Urothelium cell line (cell line): ENCODE data around the gene ST8SIA4.

Experiments used
- DNase-seq: peaks from one replicate; pipeline ENCODE4 v3.0.0; 2011; ENCODE audit warnings: low spot score, mixed read lengths
- FAIRE-seq: peaks from 2 replicates; lab custom pipeline; 2011; peaks lifted over from hg19 to GRCh38; lab: Jason Lieb, UNC

Gene ST8SIA4

DNA sequence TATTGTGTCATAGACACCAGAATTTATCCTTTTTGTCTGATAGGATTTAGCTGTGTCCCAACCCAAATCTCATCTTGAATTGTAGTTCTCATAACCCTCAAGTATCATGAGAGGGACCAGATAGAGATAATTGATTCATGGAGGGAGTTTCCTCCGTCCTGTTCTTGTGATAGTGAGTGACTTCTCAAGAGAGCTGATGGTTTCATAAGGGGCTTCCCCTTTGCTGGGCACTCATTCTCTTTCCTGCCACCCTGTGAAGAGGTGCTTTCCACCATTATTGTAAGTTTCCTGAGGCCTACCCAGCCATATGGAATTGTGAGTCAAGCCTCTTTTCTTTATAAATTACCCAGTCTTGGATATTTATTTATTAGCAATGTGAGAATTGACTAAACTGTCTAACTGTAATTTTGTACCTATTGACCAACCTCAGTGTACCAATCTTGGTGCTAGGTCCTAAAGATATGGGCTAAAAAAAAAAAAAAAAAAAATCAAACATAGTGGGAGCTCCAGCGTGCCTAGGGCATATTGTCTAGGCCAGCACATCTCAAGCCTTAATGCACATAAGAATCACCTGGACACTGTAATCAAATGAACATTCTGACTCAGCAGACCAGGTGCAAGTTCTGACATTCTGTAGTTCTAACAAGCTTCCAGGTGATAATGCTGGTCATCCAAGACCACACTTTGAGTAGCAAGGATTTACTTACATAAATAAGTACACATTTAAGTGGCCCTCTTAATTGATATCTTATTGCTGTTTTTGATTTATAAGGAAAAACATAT, 30.5 kb downstream of the ST8SIA4 start:
- DNase-seq (no peak), FAIRE-seq (no peak)

DNA sequence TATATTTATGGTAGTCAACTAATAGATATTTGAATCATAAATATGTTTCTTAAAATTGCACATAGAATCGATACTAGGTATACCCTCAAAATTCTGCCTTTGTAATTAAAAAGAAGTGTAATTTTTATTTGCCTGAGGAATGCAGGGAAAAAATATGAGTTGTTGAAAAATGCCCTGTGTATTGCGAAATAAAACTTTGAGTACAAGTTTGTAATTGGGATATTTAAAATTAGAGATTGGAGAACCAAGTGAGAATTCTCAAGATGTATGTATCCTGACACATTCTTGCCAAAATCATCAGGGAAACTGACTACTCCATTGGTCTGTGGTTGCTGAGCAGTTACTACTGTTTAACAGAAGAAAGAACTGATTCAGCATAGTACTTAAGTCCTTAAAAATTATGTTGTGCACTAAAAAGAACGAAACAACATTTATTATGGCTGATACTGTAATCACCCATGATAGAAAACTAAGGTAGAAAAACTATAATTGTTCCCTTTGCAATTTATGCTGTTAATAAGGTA, 36.0 kb downstream of the ST8SIA4 start:
- DNase-seq (no peak), FAIRE-seq (no peak)

GRCh38 chr5:100864931-100865330, 38.2 kb downstream of the ST8SIA4 start:
- no peak for FAIRE-seq

GRCh38 chr5:100863739-100864138, 39.3 kb downstream of the ST8SIA4 start:
- FAIRE-seq (no peak), DNase-seq (no peak)

More at GRCh38 chr5:100864931-100865330, 38.2 kb downstream of the ST8SIA4 start:
- no peak for DNase-seq

DNA sequence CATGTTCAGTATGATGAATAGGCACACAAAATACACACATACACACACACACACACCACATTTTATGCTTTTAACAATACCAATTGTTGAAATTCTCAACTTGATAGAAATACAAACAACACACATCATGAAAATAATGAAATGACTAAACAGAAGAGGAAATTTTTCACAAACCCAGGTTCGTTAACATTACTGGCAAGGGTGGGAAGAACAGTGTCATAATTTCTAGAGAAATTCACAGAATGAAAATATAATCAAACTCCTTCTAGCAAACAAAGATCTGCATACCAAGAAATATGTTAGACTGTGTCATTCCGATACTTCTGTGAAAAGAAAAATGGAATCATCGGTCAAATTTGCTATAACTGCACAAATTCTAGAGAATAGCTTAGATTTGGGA, 41.9 kb downstream of the ST8SIA4 start:
- FAIRE-seq (no peak), DNase-seq (no peak)

DNA sequence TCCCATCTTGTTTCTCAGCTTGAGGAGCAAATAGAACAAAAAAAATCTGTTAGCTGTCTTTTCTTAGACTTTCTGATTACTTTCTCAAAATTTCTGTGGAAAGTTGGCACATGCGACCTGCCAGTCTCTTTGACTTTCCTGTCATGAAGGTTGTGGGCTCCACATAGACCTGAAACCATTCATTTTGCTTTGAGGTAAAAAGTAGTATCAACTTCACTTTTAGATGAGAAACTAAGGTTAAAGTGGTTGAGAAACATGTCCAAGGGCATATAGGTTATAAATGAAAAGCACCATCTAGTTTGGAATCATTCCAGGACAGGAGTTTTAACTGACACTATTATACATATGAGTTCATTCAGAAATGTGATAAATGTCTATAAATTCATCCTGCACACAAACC, 42.7 kb downstream of the ST8SIA4 start:
- no peak for DNase-seq
- no peak for FAIRE-seq

DNA sequence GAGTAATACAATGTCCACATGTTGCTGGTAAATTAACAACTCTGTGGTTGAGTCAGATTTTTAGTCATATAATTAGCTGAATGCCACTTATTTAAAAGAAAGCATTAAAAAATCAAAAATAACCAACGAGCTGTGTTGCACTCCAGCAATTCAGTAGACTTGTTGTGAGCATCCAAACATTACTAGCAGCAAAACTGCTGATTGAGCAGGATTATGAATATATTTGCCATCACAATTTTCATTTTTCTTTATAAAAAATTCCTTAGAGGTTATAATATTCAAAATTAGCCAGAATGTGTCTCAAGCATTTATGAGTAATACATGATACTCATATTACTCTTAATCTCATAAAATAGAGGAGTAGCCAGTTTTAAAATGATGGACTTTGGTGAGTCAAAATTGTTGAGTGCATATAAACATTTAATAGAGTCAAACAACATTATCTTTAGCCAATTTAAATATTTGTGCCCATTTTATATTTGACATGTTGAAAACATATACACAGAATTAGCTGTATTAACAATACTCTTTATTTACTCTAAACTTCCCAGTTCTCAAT, 44.0 kb downstream of the ST8SIA4 start:
- FAIRE-seq: no peak
- no peak for DNase-seq

DNA sequence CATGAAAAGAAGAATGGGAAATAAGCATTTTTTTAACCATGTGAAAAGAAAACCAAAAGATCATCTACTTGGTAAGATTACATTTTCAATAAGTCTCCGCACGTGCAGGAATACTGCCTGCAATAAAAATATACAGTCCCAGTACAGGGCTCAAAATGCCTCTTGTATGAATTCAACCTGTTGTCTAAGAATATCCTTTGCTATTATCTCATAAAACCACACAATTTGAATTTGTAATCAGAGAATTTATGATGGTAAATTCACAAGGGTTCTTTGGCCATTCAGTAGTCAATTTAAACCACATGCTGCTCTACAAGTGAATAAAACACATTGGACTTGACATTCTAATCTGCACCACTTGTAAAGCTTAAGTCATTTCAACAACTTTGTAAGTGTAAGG, 46.6 kb downstream of the ST8SIA4 start:
- DNase-seq: no peak
- FAIRE-seq: no peak

GRCh38 chr5:100855937-100856430, 47.1 kb downstream of the ST8SIA4 start:
- no peak for DNase-seq
- no peak for FAIRE-seq

- no peak for DNase-seq
- no peak for FAIRE-seq
Measured at GRCh38 chr5:100855295-100855694, 47.8 kb downstream of the ST8SIA4 start.

- FAIRE-seq (no peak), DNase-seq (no peak)
Measured at GRCh38 chr5:100854591-100854990, 48.5 kb downstream of the ST8SIA4 start.

- FAIRE-seq (no peak), DNase-seq (no peak)
Measured at GRCh38 chr5:100853582-100853981, 49.5 kb downstream of the ST8SIA4 start.

DNA sequence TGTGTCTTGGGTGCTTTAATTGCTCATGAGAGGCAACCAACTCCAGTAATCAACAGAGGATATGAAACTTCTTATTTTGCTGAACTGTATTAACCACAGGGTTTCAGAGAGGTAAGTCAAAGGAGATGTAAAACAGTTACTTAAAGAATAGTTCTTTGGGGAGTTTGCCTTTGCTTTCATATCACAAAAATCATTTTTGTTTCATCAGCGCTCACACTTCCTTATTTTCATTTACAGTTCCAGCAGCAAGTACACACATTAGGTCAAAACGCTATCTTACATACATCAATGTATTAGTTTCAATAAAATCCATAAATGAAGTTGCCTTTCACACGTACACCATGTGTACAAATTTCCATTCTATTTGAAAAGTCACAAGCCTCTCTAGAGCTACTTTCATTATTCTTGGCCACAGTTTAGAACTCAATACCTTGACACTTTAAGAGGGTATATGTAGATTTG, 50.1 kb downstream of the ST8SIA4 start:
- DNase-seq: no peak
- no peak for FAIRE-seq

DNA sequence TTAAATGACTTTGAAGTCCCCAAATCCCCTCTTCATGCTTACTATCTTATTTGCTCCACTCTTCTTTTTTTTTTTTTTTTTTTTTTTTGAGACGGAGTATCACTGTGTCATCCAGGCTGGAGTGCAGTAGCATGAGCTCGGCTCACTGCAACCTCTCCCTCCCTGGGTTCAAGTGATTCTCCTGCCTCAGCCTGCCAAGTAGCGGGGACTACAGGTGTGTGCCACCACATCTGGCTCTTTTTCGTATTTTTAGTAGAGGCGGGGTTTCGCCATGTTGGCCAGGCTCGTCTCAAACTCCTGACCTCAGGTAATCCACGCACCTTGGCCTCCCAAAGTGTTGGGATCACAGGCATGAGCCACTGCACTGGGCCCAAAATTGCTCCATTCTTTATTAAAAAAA, 51.0 kb downstream of the ST8SIA4 start:
- DNase-seq (no peak), FAIRE-seq (no peak)

GRCh38 chr5:100846772-100847171, 56.3 kb downstream of the ST8SIA4 start:
- no peak for FAIRE-seq
- no peak for DNase-seq

DNA sequence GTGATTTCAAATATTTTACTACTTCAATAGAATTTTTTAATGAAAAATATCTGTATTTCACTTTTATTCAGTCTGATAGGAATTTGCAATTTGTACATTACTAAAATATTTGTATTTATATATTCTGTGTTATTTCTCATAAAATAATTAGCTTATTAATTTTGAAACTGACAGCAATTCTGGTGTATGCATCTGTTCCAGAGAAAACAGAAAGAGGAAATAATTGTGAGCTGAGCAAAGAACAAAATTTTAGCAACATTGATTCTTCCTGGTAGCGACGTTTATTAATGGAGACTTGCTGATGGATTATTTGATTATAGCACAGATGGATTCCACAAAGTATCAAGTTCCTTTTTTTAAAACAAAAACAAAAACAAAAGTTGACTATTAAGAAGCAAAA, 61.0 kb downstream of the ST8SIA4 start:
- FAIRE-seq: no peak

DNA sequence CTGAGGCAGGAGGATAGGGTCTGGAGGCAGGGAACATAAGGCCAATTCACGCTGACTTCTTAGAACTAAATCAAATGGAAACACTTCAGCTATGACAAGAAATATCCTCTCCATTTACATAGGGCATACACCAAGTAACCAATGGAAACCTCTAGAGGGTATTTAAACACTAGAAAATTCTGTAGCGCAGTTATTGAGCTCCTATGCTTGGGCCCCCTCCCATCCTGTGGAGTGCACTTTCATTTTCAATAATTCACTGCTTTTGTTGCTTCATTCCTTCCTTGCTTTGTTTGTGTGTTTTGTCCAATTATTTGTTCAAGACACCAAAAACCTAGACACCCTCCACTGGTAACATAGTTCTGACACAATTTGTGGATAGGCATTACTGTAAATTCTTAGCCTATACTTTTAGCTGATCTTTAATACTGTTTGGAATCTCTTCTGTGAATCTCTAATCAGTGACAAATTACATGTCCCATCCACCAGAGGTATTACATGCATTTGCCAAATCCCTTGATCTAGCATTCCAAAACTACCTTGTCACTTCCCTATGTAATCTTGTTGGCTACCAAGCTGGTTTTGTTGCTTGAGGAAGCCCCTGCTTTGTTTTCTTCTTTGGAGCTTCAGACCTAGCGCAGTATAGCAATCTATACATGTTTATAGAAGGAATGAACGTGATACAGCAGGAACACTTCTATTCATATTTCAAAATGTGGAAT, 61.6 kb downstream of the ST8SIA4 start:
- FAIRE-seq (no peak), DNase-seq (no peak)

More for the DNA sequence above, 61.0 kb downstream of the ST8SIA4 start:
- no peak for DNase-seq

DNA sequence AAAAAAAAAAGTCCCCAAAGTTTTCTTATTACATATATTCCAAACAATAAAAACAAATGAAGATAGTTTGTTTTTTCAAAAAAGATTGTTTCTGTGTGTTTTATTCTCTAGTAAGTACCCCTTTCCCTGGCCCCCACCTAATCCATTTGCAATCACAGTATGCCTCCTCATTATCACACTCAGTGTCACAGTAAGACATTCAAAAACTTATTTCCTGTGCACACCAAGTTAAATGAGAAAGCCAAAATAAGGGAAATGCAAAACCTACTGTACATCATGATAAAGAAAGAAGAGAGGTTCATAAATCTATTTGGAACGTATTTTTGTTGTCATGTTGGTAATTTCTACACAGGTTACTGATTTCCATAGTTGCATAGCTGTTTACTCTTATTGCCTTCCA, 62.3 kb downstream of the ST8SIA4 start:
- FAIRE-seq: no peak
- DNase-seq: no peak

- DNase-seq (no peak), FAIRE-seq (no peak)
Measured at GRCh38 chr5:100840370-100840769, 62.7 kb downstream of the ST8SIA4 start.

DNA sequence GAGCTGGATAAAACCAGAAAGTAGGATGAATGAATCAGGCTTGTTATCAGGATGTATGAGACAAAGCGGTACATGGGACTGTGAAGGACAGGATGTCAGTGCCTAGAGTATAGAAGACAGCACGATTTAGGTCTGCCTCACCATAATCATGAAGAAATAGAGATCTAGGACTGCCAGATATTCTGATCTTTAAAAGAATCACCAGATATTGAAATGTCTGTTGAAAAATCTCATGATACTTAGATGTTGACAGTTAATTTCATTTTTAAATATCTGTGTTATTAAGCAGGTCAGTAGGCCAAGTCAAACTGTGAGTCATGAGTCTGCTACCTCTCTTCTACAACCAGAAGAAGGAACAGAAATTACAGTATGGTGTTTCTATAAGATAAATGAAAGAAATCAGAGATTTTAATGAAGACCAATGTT, 65.0 kb downstream of the ST8SIA4 start:
- DNase-seq (no peak), FAIRE-seq (no peak)

GRCh38 chr5:100834519-100834918, 68.6 kb downstream of the ST8SIA4 start:
- FAIRE-seq: no peak
- DNase-seq: no peak
